H9 (cell line): ENCODE measurements around the gene SMIM21. TPM values are rescaled to one million over a fixed set of nuclear protein-coding genes. Genes with fewer than 3 reads are reported as not detected.
A peak's percentile ranks its signal among the peaks of the same experiment; 100 is the strongest.

Experiments used
- DNase-seq: peaks from one replicate; pipeline ENCODE4 v3.0.0-alpha.2; 2017
- H2AFZ ChIP-seq: one replicate; pipeline ENCODE4 v1.6.1; 2013; ENCODE audit warnings: mild to moderate bottlenecking, low read length, control low read depth, moderate library complexity
- H2AK5ac ChIP-seq: 2 replicates; pipeline ENCODE4 v1.6.1; 2013; ENCODE audit warnings: low read length, control low read depth, mixed read lengths; ENCODE audit not compliant: insufficient read length
- H2BK120ac ChIP-seq: one replicate; pipeline ENCODE4 v1.6.1; 2013; ENCODE audit warnings: low read depth, mild to moderate bottlenecking, low read length, control low read depth, inconsistent platforms; ENCODE audit not compliant: poor library complexity, severe bottlenecking
- H2BK12ac ChIP-seq: 2 replicates; pipeline ENCODE4 v1.6.1; 2013; ENCODE audit warnings: low read length, control low read depth, mixed read lengths, low read depth; ENCODE audit not compliant: insufficient read length
- H2BK15ac ChIP-seq: 2 replicates; pipeline ENCODE4 v1.6.1; 2013; ENCODE audit warnings: low read depth, low read length, control low read depth
- H2BK20ac ChIP-seq: one replicate; pipeline ENCODE4 v1.6.1; 2013; ENCODE audit warnings: low read depth, mild to moderate bottlenecking, low read length, control low read depth, inconsistent platforms; ENCODE audit not compliant: poor library complexity, severe bottlenecking
- H2BK5ac ChIP-seq: 2 replicates; pipeline ENCODE4 v1.6.1; 2013; ENCODE audit warnings: low read length, control low read depth, mixed read lengths; ENCODE audit not compliant: insufficient read length
- H3K14ac ChIP-seq: 2 replicates; pipeline ENCODE4 v1.6.1; 2013; ENCODE audit warnings: low read length, control low read depth; ENCODE audit not compliant: insufficient read depth
- H3K18ac ChIP-seq: 2 replicates; pipeline ENCODE4 v1.6.1; 2013; ENCODE audit warnings: low read depth, mild to moderate bottlenecking, mixed read lengths, low read length, control low read depth; ENCODE audit not compliant: insufficient read length
- H3K23ac ChIP-seq: 2 replicates; pipeline ENCODE4 v1.6.1; 2013; ENCODE audit warnings: low read length, control low read depth, mixed read lengths, low read depth; ENCODE audit not compliant: insufficient read length
- H3K23me2 ChIP-seq: 2 replicates; pipeline ENCODE4 v1.6.1; 2013; ENCODE audit warnings: low read depth, mild to moderate bottlenecking, mixed read lengths, low read length, control low read depth; ENCODE audit not compliant: insufficient read length, poor library complexity, severe bottlenecking
- H3K27ac ChIP-seq: 2 replicates; pipeline ENCODE4 v1.5.1; 2013; ENCODE audit warnings: low read length, control low read depth, mixed read lengths, low read depth; ENCODE audit not compliant: insufficient read length
- H3K27me3 ChIP-seq: 2 replicates; pipeline ENCODE4 v1.6.1; 2013; ENCODE audit warnings: low read length, control low read depth, inconsistent platforms; ENCODE audit not compliant: insufficient read depth
- H3K4ac ChIP-seq: 2 replicates; pipeline ENCODE4 v1.6.1; 2013; ENCODE audit warnings: low read depth, mild to moderate bottlenecking, control low read depth, inconsistent platforms, low read length, moderate library complexity
- H3K4me1 ChIP-seq: 2 replicates; pipeline ENCODE4 v1.6.1; 2013; ENCODE audit warnings: low read length, control low read depth, inconsistent platforms; ENCODE audit not compliant: insufficient read depth
- H3K4me2 ChIP-seq: 2 replicates; pipeline ENCODE4 v1.6.1; 2013; ENCODE audit warnings: low read length, control low read depth, mixed read lengths; ENCODE audit not compliant: insufficient read length, insufficient read depth
- H3K56ac ChIP-seq: 2 replicates; pipeline ENCODE4 v1.6.1; 2013; ENCODE audit warnings: low read depth, mild to moderate bottlenecking, mixed read lengths, low read length, control low read depth; ENCODE audit not compliant: insufficient read length
- H3K79me1 ChIP-seq: 2 replicates; pipeline ENCODE4 v1.6.1; 2013; ENCODE audit warnings: low read depth, mild to moderate bottlenecking, moderate library complexity, low read length, control low read depth, inconsistent platforms; ENCODE audit not compliant: insufficient read depth, poor library complexity, severe bottlenecking
- H3K79me2 ChIP-seq: 2 replicates; pipeline ENCODE4 v1.6.1; 2013; ENCODE audit warnings: low read length, control low read depth, inconsistent platforms; ENCODE audit not compliant: insufficient read depth
- H3K9ac ChIP-seq: 2 replicates; pipeline ENCODE4 v1.6.1; 2013; ENCODE audit warnings: low read length, control low read depth, mixed read lengths; ENCODE audit not compliant: insufficient read length; ENCODE audit errors: extremely low read depth
- H3K9me3 ChIP-seq: one replicate; pipeline ENCODE4 v1.6.1; 2013; ENCODE audit warnings: low read depth, low read length, inconsistent platforms; ENCODE audit not compliant: control insufficient read depth
- H3T11ph ChIP-seq: one replicate; pipeline ENCODE4 v1.6.1; 2013; ENCODE audit warnings: mild to moderate bottlenecking, low read length, control low read depth, inconsistent platforms
- H4K20me1 ChIP-seq: one replicate; pipeline ENCODE4 v1.6.1; 2013; ENCODE audit not compliant: control insufficient read depth, insufficient read length, insufficient read depth
- H4K5ac ChIP-seq: 2 replicates; pipeline ENCODE4 v1.6.1; 2013; ENCODE audit warnings: low read depth, mild to moderate bottlenecking, mixed read lengths, low read length, control low read depth; ENCODE audit not compliant: insufficient read length
- H4K8ac ChIP-seq: replicated peaks from 2 replicates; pipeline ENCODE4 v1.6.1; 2013; ENCODE audit warnings: low read length, control low read depth, mixed read lengths, low read depth; ENCODE audit not compliant: insufficient read length
- H4K91ac ChIP-seq: 2 replicates; pipeline ENCODE4 v1.6.1; 2013; ENCODE audit warnings: low read depth, mild to moderate bottlenecking, moderate library complexity, mixed read lengths, low read length, control low read depth; ENCODE audit not compliant: insufficient read length
- H3K27ac Mint-ChIP-seq, 3 experiments: 2 replicates in 2 of 3; 3 replicates in 1 of 3; pipeline ENCODE4 v1.8.0; 2020 to 2021; ENCODE audit warnings: mixed read lengths in 3 of 3, mild to moderate bottlenecking in 1 of 3, moderate library complexity in 1 of 3
- H3K27me3 Mint-ChIP-seq: 2 replicates; pipeline ENCODE4 v1.8.0; 2021; ENCODE audit warnings: low read depth, mild to moderate bottlenecking, moderate library complexity, mixed read lengths
- H3K36me3 Mint-ChIP-seq, 3 experiments: 2 replicates in 2 of 3; 3 replicates in 1 of 3; pipeline ENCODE4 v1.8.0; 2020 to 2021; ENCODE audit warnings: low read depth in 3 of 3, mixed read lengths in 3 of 3; ENCODE audit not compliant: insufficient read depth in 1 of 3
- H3K4me1 Mint-ChIP-seq, 2 experiments: 2 replicates each; pipeline ENCODE4 v1.8.0; 2020; ENCODE audit warnings: mixed read lengths in 2 of 2
- H3K4me3 Mint-ChIP-seq, 2 experiments: 2 replicates in 1 of 2; 3 replicates in 1 of 2; pipeline ENCODE4 v1.8.0; 2020 to 2021; ENCODE audit warnings: mild to moderate bottlenecking in 2 of 2, mixed read lengths in 2 of 2, moderate library complexity in 1 of 2
- H3K9me3 Mint-ChIP-seq, 2 experiments: 2 replicates in 1 of 2; 3 replicates in 1 of 2; pipeline ENCODE4 v1.8.0; 2020; ENCODE audit warnings: mild to moderate bottlenecking in 2 of 2, mixed read lengths in 2 of 2, moderate library complexity in 1 of 2
- CTCF ChIP-seq: fragments of 200-600 bp; sonication (generic); conservative IDR thresholded peaks from 3 replicates; pipeline ENCODE4 v1.8.0; 2021; ENCODE audit warnings: antibody characterized with exemption, mild to moderate bottlenecking
- WGBS: extraction: QIAGEN DNeasy Blood & Tissue Kit; methylation state at CpG from one replicate; pipeline ENCODE4 v1.1.7; 2013; ENCODE audit warnings: missing lambda C conversion rate, low lambda C conversion rate, mixed read lengths; ENCODE audit not compliant: insufficient read length; ENCODE audit errors: extremely low coverage; 5-methylcytosine and 5-hydroxymethylcytosine counted together
- total RNA-seq: library from RNA; stranded (reverse); gene quantifications from 2 replicates; pipeline ENCODE4 v1.2.1, GENCODE V29; 2021

SMIM21 gene
- total RNA-seq, 1 experiment from 2014 or later, result not detected

- H3K27ac ChIP-seq, result no peak overlapping the region
- H3K56ac ChIP-seq, result no peak overlapping the region
- H2BK5ac ChIP-seq, result no peak overlapping the region
- no CpG with 5 or more reads among the region's 21 CpGs for WGBS
- no peak overlapping the region for H3K14ac ChIP-seq
- Mint-ChIP-seq H3K27me3 (peaks cover 38% of the 10 kb centered on the region), H3K9me3 (no peaks in the 10 kb centered on the region), H3K27ac (no peak overlapping the region), H3K4me1 (peaks cover 21 to 24% of the 10 kb centered on the region in 2 experiments), H3K4me3 (no peak overlapping the region), H3K36me3 (no peaks in the 10 kb centered on the region; a peak in 1 of 7 replicates)
- no peak overlapping the region for H4K8ac ChIP-seq
- no peaks in the 10 kb centered on the region for H3K27me3 ChIP-seq
- H3K79me2 ChIP-seq, result no peaks in the 10 kb centered on the region
- H3T11ph ChIP-seq, result no peak overlapping the region
- no peak overlapping the region for H2BK120ac ChIP-seq
- no peak overlapping the region for H3K4me2 ChIP-seq
- no peaks in the 10 kb centered on the region for H3K79me1 ChIP-seq
- peak; percentile 60 for DNase-seq
- H2BK20ac ChIP-seq, result no peak overlapping the region
- H4K5ac ChIP-seq, result no peak overlapping the region
- no peaks in the 10 kb centered on the region for H3K4me1 ChIP-seq
- no peak for TF ChIP-seq CTCF
- no peak overlapping the region for H3K9ac ChIP-seq
- H3K9me3 ChIP-seq, result no peaks in the 10 kb centered on the region
- H3K23me2 ChIP-seq, result no peaks in the 10 kb centered on the region
- no peaks in the 10 kb centered on the region for H4K20me1 ChIP-seq
- no peak overlapping the region for H2AK5ac ChIP-seq
- no peak overlapping the region for H2AFZ ChIP-seq
- no peak overlapping the region for H3K18ac ChIP-seq
- H3K4ac ChIP-seq, result no peak overlapping the region
- H2BK12ac ChIP-seq, result no peak overlapping the region
- no peak overlapping the region for H2BK15ac ChIP-seq
- no peak overlapping the region for H4K91ac ChIP-seq
- H3K23ac ChIP-seq, result no peak overlapping the region
These were observed 19.8 kb downstream of the SMIM21 start for GRCh38 chr18:75407468-75408437.
